HepG2 (cell line): ENCODE measurements around the gene CNNM1. TPM values are rescaled to one million over a fixed set of nuclear protein-coding genes. Genes with fewer than 3 reads are reported as not detected.
A peak's percentile ranks its signal among the peaks of the same experiment; 100 is the strongest.

Source experiments
- ARID4A ChIP-seq: sonication (generic); formaldehyde crosslinking; IDR thresholded peaks from 2 replicates; pipeline ENCODE4 v1.5.0; 2020; ENCODE audit warnings: mild to moderate bottlenecking, missing genetic modification reagents, borderline replicate concordance
- BHLHE40 ChIP-seq: IDR thresholded peaks from 2 replicates; pipeline ENCODE4 v1.6.1; 2011; ENCODE audit warnings: low read length, improper control_type of control experiment
- BRCA1 ChIP-seq: sonication (generic); formaldehyde crosslinking; IDR thresholded peaks from 2 replicates; pipeline ENCODE4 v1.4.0; 2020; ENCODE audit warnings: missing genetic modification reagents
- GZF1 ChIP-seq: sonication (generic); formaldehyde crosslinking; IDR thresholded peaks from 2 replicates; pipeline ENCODE4 v1.5.1; 2020; ENCODE audit warnings: mild to moderate bottlenecking, missing genetic modification reagents
- NRL ChIP-seq: sonication (generic); formaldehyde crosslinking; IDR thresholded peaks from 2 replicates; pipeline ENCODE4 v1.5.0; 2020; ENCODE audit warnings: missing genetic modification reagents, mild to moderate bottlenecking, moderate library complexity, borderline replicate concordance
- PAX8 ChIP-seq: sonication (generic); formaldehyde crosslinking; IDR thresholded peaks from 2 replicates; pipeline ENCODE4 v1.8.0; 2022; ENCODE audit warnings: mild to moderate bottlenecking, missing genetic modification reagents, borderline replicate concordance
- POLR2A ChIP-seq, 2 experiments: IDR thresholded peaks; 2 replicates each; pipeline ENCODE4 v1.6.1; 2011; ENCODE audit warnings: low read depth in 2 of 2, low read length in 2 of 2, mild to moderate bottlenecking in 1 of 2, moderate library complexity in 1 of 2; ENCODE audit not compliant: insufficient read depth in 1 of 2
- REL ChIP-seq: sonication (generic); formaldehyde crosslinking; conservative IDR thresholded peaks from 2 replicates; pipeline ENCODE4 v1.8.0; 2022; ENCODE audit warnings: mild to moderate bottlenecking, missing genetic modification reagents, moderate library complexity
- SIN3A ChIP-seq: IDR thresholded peaks from 2 replicates; pipeline ENCODE4 v1.6.1; 2011; ENCODE audit warnings: low read depth, mild to moderate bottlenecking, control low read depth, low read length, borderline replicate concordance
- SOX5 ChIP-seq: IDR thresholded peaks from 2 replicates; pipeline ENCODE4 v1.6.1; 2016; ENCODE audit warnings: borderline replicate concordance
- TEAD2 ChIP-seq: sonication (generic); formaldehyde crosslinking; IDR thresholded peaks from 2 replicates; pipeline ENCODE4 v1.9.0; 2021; ENCODE audit warnings: missing genetic modification reagents
- ZBTB42 ChIP-seq: sonication (generic); formaldehyde crosslinking; IDR thresholded peaks from 2 replicates; pipeline ENCODE4 v1.5.0; 2020; ENCODE audit warnings: mild to moderate bottlenecking, missing genetic modification reagents
- ZBTB7A ChIP-seq: sonication (generic); formaldehyde crosslinking; IDR thresholded peaks from 2 replicates; pipeline ENCODE4 v1.8.0; 2022; ENCODE audit warnings: mild to moderate bottlenecking, missing genetic modification reagents
- ZNF235 ChIP-seq: sonication (generic); formaldehyde crosslinking; IDR thresholded peaks from 2 replicates; pipeline ENCODE4 v1.8.1; 2023; ENCODE audit warnings: mild to moderate bottlenecking, missing genetic modification reagents, borderline replicate concordance
- ZNF253 ChIP-seq: sonication (generic); formaldehyde crosslinking; IDR thresholded peaks from 2 replicates; pipeline ENCODE4 v1.8.0; 2022; ENCODE audit warnings: mild to moderate bottlenecking, missing genetic modification reagents, borderline replicate concordance
- ZNF414 ChIP-seq: sonication (generic); formaldehyde crosslinking; IDR thresholded peaks from 2 replicates; pipeline ENCODE4 v1.5.0; 2020; ENCODE audit warnings: missing genetic modification reagents
- ZNF460 ChIP-seq: sonication (generic); formaldehyde crosslinking; IDR thresholded peaks from 2 replicates; pipeline ENCODE4 v1.5.1; 2020; ENCODE audit warnings: missing genetic modification reagents, mild to moderate bottlenecking, borderline replicate concordance
- ZNF724P ChIP-seq: sonication (generic); formaldehyde crosslinking; IDR thresholded peaks from 2 replicates; pipeline ENCODE4 v1.8.0; 2022; ENCODE audit warnings: missing genetic modification reagents, borderline replicate concordance
- ZNF879 ChIP-seq: sonication (generic); formaldehyde crosslinking; IDR thresholded peaks from 2 replicates; pipeline ENCODE4 v1.8.1; 2023; ENCODE audit warnings: missing genetic modification reagents
- polyA plus RNA-seq, 8 experiments: library from polyadenylated mRNA; depleted of rRNA in 3 of 8; stranded (reverse) in 7 of 8; unstranded in 1 of 8; fragments of >200 nt; fragmentation: Illumina TruSeq in 4 of 8; extraction: Trizol in 4 of 8; gene quantifications; 2 replicates each; pipeline versions ENCODE4 v1.2.1 to v1.2.3, GENCODE V29; 2011 to 2016; ENCODE audit warnings: low read depth in 4 of 8, missing spikeins in 1 of 8, mixed read lengths in 1 of 8; ENCODE audit not compliant: insufficient read depth in 1 of 8
- total RNA-seq, 5 experiments: library from RNA; depleted of rRNA; stranded (reverse); fragments of >200 nt; fragmentation: Illumina TruSeq; extraction: Trizol; gene quantifications; 2 replicates each; pipeline ENCODE4 v1.2.3, GENCODE V29; 2016; ENCODE audit warnings: low read depth in 1 of 5
- TF ChIP-seq, protein P1 (sequence below): sonication (generic); formaldehyde crosslinking; IDR thresholded peaks from 2 replicates; pipeline ENCODE4 v1.5.1; 2020; ENCODE audit warnings: mild to moderate bottlenecking, missing genetic modification reagents, moderate library complexity
- TF ChIP-seq, protein P2 (sequence below): IDR thresholded peaks from 2 replicates; pipeline ENCODE4 v1.6.1; 2016; ENCODE audit warnings: missing compliant biosample characterization, missing genetic modification reagents, borderline replicate concordance
- TF ChIP-seq, protein P3 (sequence below): sonication (generic); formaldehyde crosslinking; IDR thresholded peaks from 2 replicates; pipeline ENCODE4 v1.4.0; 2020; ENCODE audit warnings: missing genetic modification reagents, borderline replicate concordance

Gene CNNM1
- total and polyA plus RNA-seq, 2 of the 13 experiments (the other 11 are each of a cell fraction or from before 2014, with no cell fraction given), result 4.3 to 9.6 TPM

DNA sequence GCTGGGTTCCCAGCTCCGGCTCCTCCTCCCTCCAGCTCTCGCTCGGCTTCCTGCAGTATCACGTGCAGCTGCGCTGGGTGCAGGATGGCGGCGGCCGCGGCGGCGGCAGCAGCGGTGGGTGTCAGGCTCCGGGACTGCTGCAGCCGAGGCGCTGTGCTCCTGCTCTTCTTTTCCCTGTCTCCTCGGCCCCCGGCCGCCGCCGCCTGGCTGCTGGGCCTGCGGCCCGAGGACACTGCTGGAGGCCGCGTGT is at the start of gene CNNM1 (continued):
- no peak for TF ChIP-seq ARID4A
- peak in 1 of 2 experiments; percentile 61; a peak in 2 of 4 replicates for TF ChIP-seq POLR2A (IDR thresholded peaks at IDR 0.05; ENCODE audit: insufficient read depth in 1 of 2, low read depth in 2 of 2, low read length in 2 of 2)
- TF ChIP-seq ZNF414 (CRISPR knock-in tag), result peak; percentile 61
- TF ChIP-seq PAX8, result no peak
- no peak for TF ChIP-seq ZBTB7A (CRISPR knock-in tag)
- 0 out of 2 replicates have a peak, but pooled peaks have one; percentile 46 for TF ChIP-seq ZNF253 (CRISPR knock-in tag)
- TF ChIP-seq, protein P1, sequence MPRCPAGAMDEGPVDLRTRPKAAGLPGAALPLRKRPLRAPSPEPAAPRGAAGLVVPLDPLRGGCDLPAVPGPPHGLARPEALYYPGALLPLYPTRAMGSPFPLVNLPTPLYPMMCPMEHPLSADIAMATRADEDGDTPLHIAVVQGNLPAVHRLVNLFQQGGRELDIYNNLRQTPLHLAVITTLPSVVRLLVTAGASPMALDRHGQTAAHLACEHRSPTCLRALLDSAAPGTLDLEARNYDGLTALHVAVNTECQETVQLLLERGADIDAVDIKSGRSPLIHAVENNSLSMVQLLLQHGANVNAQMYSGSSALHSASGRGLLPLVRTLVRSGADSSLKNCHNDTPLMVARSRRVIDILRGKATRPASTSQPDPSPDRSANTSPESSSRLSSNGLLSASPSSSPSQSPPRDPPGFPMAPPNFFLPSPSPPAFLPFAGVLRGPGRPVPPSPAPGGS (CRISPR knock-in tag), result no peak
- no peak for TF ChIP-seq ZNF235 (CRISPR knock-in tag)
- no peak for TF ChIP-seq SIN3A
- TF ChIP-seq ZNF879, result peak; percentile 97
- TF ChIP-seq, protein P2, sequence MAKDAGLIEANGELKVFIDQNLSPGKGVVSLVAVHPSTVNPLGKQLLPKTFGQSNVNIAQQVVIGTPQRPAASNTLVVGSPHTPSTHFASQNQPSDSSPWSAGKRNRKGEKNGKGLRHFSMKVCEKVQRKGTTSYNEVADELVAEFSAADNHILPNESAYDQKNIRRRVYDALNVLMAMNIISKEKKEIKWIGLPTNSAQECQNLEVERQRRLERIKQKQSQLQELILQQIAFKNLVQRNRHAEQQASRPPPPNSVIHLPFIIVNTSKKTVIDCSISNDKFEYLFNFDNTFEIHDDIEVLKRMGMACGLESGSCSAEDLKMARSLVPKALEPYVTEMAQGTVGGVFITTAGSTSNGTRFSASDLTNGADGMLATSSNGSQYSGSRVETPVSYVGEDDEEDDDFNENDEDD (CRISPR knock-in tag), result peak; percentile 76; the same call in 1 of the 2 replicates
- TF ChIP-seq, protein P3, sequence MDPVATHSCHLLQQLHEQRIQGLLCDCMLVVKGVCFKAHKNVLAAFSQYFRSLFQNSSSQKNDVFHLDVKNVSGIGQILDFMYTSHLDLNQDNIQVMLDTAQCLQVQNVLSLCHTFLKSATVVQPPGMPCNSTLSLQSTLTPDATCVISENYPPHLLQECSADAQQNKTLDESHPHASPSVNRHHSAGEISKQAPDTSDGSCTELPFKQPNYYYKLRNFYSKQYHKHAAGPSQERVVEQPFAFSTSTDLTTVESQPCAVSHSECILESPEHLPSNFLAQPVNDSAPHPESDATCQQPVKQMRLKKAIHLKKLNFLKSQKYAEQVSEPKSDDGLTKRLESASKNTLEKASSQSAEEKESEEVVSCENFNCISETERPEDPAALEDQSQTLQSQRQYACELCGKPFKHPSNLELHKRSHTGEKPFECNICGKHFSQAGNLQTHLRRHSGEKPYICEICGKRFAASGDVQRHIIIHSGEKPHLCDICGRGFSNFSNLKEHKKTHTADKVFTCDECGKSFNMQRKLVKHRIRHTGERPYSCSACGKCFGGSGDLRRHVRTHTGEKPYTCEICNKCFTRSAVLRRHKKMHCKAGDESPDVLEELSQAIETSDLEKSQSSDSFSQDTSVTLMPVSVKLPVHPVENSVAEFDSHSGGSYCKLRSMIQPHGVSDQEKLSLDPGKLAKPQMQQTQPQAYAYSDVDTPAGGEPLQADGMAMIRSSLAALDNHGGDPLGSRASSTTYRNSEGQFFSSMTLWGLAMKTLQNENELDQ (CRISPR knock-in tag), result no peak
- no peak for TF ChIP-seq ZNF460 (CRISPR knock-in tag)
- TF ChIP-seq SOX5 (CRISPR knock-in tag), result peak; percentile 13; the same call in 1 of the 2 replicates
- TF ChIP-seq BRCA1 (CRISPR knock-in tag), result no peak
- TF ChIP-seq TEAD2 (CRISPR knock-in tag), result no peak
- peak; percentile 89 for TF ChIP-seq REL (CRISPR knock-in tag)
- peak; percentile 96 for TF ChIP-seq NRL (CRISPR knock-in tag)
- peak; percentile 89 for TF ChIP-seq BHLHE40
- no peak for TF ChIP-seq ZNF724P (CRISPR knock-in tag)
- peak; percentile 30; the same call in 1 of the 2 replicates for TF ChIP-seq GZF1 (CRISPR knock-in tag)
- peak; percentile 88; the same call in 1 of the 2 replicates for TF ChIP-seq ZBTB42 (CRISPR knock-in tag)
